Body of pancreas (tissue), 4 donors: Measurements from ENCODE around the gene C19orf18. TPM values are rescaled to one million over a fixed set of nuclear protein-coding genes. Genes with fewer than 3 reads are reported as not detected.
"Not testable (repeated sequence)": the region's sequence is repeated elsewhere in the genome, so short reads cannot be mapped to it uniquely, and the experiment has no call there.

Source experiments
- ATAC-seq: fragments of 150-250 bp; one replicate; pipeline ENCODE4 v1.9.1; 2016
- DNase-seq, 4 donors: peaks; one replicate each; pipeline ENCODE4 v3.0.0-alpha.2; 2019
- H3K27ac ChIP-seq, 4 donors: fragments of 200-600 bp; sonication (generic); 1 replicate in 3 of 4; 2 replicates in 1 of 4; pipeline versions ENCODE4 v1.5.1 to v1.6.1; 2016 to 2019; ENCODE audit warnings: mild to moderate bottlenecking in 1 of 4, mixed read lengths in 1 of 4, moderate library complexity in 1 of 4
- H3K27me3 ChIP-seq, 2 donors: fragments of 200-600 bp; sonication (generic); one replicate each; pipeline ENCODE4 v1.6.0; 2016; ENCODE audit warnings: mild to moderate bottlenecking in 1 of 2
- H3K36me3 ChIP-seq, 2 donors: fragments of 200-600 bp; sonication (generic); replicated peaks in 1 of 2; 2 replicates each; pipeline ENCODE4 v1.5.1; 2016; ENCODE audit warnings: low read depth in 2 of 2; ENCODE audit not compliant: insufficient read depth in 1 of 2
- H3K4me1 ChIP-seq: fragments of 200-600 bp; sonication (generic); one replicate; pipeline ENCODE4 v1.6.0; 2016
- H3K4me3 ChIP-seq, 2 donors: fragments of 200-600 bp; sonication (generic); 1 replicate in 1 of 2; 2 replicates in 1 of 2; pipeline ENCODE4 v1.5.1; 2016 to 2019
- H3K9me3 ChIP-seq, 3 donors: fragments of 200-600 bp; sonication (generic); 1 replicate in 2 of 3; 2 replicates in 1 of 3; pipeline ENCODE4 v1.5.1; 2016
- POLR2A ChIP-seq, 3 donors: fragments of 450-650 bp; IDR thresholded peaks; one replicate each; pipeline ENCODE4 v1.6.1; 2016; ENCODE audit warnings: antibody characterized with exemption in 3 of 3, mild to moderate bottlenecking in 2 of 3
- WGBS, 2 donors: methylation state at CpG; one replicate each; pipeline ENCODE4 v1.1.5; 2017; 5-methylcytosine and 5-hydroxymethylcytosine counted together
- intact Hi-C: fragments of 100-400 bp; cut with DNase I; formaldehyde crosslinking; loops from one replicate; pipeline ENCODE4 v1.15.1; 2023
- total RNA-seq, 2 donors: library from RNA; depleted of rRNA; stranded (reverse); fragments of >200 nt; gene quantifications; one replicate each; pipeline ENCODE4 v1.1.0, GENCODE V29; 2016
- TF ChIP-seq, protein P1 (sequence below), 7 experiments: fragments of 450-650 bp in 4 of 7; fragments of 200-600 bp in 3 of 7; sonication (generic) in 3 of 7; IDR thresholded peaks; one replicate each; pipeline ENCODE4 v1.5.1; 2016 to 2019; ENCODE audit warnings: antibody characterized with exemption in 7 of 7

Gene C19orf18
- total RNA-seq, 2 donors from 2014 or later, result 1.3 TPM; not detected in 1

DNA sequence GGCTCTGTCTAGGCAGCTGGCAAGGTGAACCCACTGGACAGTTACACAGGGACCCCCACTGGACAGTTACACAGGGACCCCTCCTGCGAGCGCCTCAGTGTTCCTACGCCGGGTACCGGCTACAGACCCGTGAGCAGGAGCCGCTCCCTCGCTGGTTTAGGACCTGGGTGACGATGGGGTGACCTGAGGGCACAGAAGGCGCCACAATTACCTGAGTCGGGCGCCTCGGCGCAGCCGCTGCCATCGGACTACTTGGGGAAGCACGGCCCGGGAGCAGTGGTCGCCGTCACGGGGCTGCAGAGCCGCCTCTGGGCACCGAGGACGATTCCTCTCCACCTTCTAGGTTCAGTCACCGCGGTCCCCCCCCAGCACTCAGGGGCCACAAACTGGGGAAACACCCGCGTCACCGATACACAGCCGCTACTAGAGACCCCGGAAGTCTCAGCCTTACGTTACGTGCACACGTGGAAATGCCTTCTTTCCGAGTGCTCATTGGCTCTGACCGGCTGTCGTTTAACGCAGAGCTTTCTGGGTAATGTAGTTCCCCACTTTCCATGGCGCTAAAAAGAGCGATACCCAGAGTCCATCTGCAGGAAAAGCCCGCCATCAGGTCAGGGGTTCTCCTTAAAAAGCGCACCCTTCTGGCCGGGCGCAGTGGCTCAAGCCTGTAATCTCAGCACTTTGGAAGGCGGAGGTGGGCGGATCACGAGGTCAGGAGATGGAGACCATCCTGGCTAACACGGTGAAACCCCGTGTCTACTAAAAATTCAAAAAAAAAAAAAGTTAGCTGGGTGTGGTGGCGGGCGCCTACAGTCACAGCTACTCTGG lies 58.0 kb downstream of the C19orf18 start, which contains the start of gene ZNF417:
Gene ZNF417 (minus strand): TSS at position 425 of the 828 bp plus-strand sequence. CDS start 181 bp downstream, at position 244.
- peaks cover 14% of the 10 kb centered on the region for H3K4me1 ChIP-seq
- TF ChIP-seq POLR2A (IDR thresholded peaks at IDR 0.05), result peak in 2 of 3 donors; percentile 70 to 72
- TF ChIP-seq, protein P1, sequence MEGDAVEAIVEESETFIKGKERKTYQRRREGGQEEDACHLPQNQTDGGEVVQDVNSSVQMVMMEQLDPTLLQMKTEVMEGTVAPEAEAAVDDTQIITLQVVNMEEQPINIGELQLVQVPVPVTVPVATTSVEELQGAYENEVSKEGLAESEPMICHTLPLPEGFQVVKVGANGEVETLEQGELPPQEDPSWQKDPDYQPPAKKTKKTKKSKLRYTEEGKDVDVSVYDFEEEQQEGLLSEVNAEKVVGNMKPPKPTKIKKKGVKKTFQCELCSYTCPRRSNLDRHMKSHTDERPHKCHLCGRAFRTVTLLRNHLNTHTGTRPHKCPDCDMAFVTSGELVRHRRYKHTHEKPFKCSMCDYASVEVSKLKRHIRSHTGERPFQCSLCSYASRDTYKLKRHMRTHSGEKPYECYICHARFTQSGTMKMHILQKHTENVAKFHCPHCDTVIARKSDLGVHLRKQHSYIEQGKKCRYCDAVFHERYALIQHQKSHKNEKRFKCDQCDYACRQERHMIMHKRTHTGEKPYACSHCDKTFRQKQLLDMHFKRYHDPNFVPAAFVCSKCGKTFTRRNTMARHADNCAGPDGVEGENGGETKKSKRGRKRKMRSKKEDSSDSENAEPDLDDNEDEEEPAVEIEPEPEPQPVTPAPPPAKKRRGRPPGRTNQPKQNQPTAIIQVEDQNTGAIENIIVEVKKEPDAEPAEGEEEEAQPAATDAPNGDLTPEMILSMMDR (IDR thresholded peaks at IDR 0.05), result peak in 4 of 7 experiments; percentile 13 to 27 (median 23)
- H3K27ac ChIP-seq, result peak within 1 kb of the TSS; percentile 50 to 80 (median 68)
- peaks cover 0 to 21% (median 0%) of the 10 kb centered on the region in 3 donors for H3K9me3 ChIP-seq
- H3K27me3 ChIP-seq, H3K36me3 ChIP-seq, intact Hi-C loops: not testable (repeated sequence)
- peak; percentile 99 for ATAC-seq
- DNase-seq, result peak; percentile 79 to 93 (median 84)
- H3K4me3 ChIP-seq, result peak within 1 kb of the TSS; percentile 55 to 90
- WGBS, 2 donors, result 0% methylated on average over 8 to 50 of the region's 51 CpGs

DNA sequence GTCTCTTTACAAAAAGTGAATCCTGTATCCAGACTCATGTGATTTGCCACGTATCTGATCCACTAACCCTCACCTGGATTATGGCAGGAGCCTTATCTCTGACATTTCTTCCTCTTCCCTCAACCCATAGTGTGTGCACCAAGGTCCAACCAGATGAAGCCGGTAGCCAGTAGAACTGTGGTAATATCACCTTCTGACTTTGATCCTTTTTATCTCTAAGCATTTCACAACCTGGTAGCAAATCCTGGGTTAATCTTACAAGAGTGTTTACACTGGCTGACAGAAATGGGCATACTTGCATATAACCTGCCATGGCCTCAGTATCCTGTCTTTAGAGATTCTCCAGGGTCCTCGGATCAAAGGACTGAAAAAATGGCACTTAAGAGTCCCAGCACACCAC lies 59.8 kb downstream of the C19orf18 start:
- no peak for TF ChIP-seq POLR2A (IDR thresholded peaks at IDR 0.05)
- intact Hi-C loops, result no loop called here
- no peak for DNase-seq
- ATAC-seq, result no peak
- 62 to 66% methylated on average over 3 of the region's 3 CpGs for WGBS, 2 donors
- Histone ChIP-seq H3K4me1 (peaks cover 14% of the 10 kb centered on the region), H3K27me3 (no peaks in the 10 kb centered on the region), H3K36me3 (peaks cover 12 to 13% of the 10 kb centered on the region in 2 donors), H3K4me3 (no peak overlapping the region), H3K9me3 (peaks cover 0 to 27% (median 0%) of the 10 kb centered on the region in 3 donors), H3K27ac (no peak overlapping the region)

Other genes with a start within 250 kb of the C19orf18 start
- gene ZNF671, start 246.9 kb downstream of the C19orf18 start, total RNA-seq, result 1 to 10 TPM; 2.1 to 3.3 TPM
- 1 to 10 TPM; 4.3 to 8.8 TPM for gene ZNF776, start 227.7 kb downstream of the C19orf18 start, total RNA-seq
- gene ZNF586, start 204.9 kb downstream of the C19orf18 start, total RNA-seq, result 10 to 100 TPM in 1 of 2 donors, 1 to 10 TPM in 1; 4.2 to 33.6 TPM
- gene ZNF552, start 159.6 kb downstream of the C19orf18 start, total RNA-seq, result 10 to 100 TPM in 1 of 2 donors, 1 to 10 TPM in 1; 9.6 to 71.5 TPM
- gene ZNF587B, start 144.2 kb downstream of the C19orf18 start, total RNA-seq, result 10 to 100 TPM; 18.7 to 36.6 TPM
- gene ZNF587, start 124.7 kb downstream of the C19orf18 start, total RNA-seq, result 10 to 100 TPM; 13.7 to 20.1 TPM
- 10 to 100 TPM in 1 of 2 donors, 1 to 10 TPM in 1; 6.5 to 30.7 TPM for gene ZNF814, start 85.5 kb downstream of the C19orf18 start, total RNA-seq
- 1 to 10 TPM; 7.3 to 7.6 TPM for gene ZNF417, start 57.9 kb downstream of the C19orf18 start, total RNA-seq
- gene ZNF418, start 39.1 kb downstream of the C19orf18 start, total RNA-seq, result 10 to 100 TPM in 1 of 2 donors, 1 to 10 TPM in 1; 2.6 to 15.3 TPM
- gene ZNF256, start 26.8 kb downstream of the C19orf18 start, total RNA-seq, result 1 to 10 TPM; 3.6 to 6.9 TPM
- gene ZNF606, start 28.3 kb upstream of the C19orf18 start, total RNA-seq, result 10 to 100 TPM; 11.7 to 21.4 TPM
- not detected for gene ZSCAN1, start 59.5 kb upstream of the C19orf18 start, total RNA-seq
- gene ZNF135, start 84.7 kb upstream of the C19orf18 start, total RNA-seq, result 1 to 10 TPM; 3.9 to 4.9 TPM
- gene ZSCAN18, start 123.7 kb upstream of the C19orf18 start, total RNA-seq, result 10 to 100 TPM; 37.4 to 43.2 TPM
- 1 to 10 TPM; 2.6 to 4.6 TPM for gene ZNF329, start 176.3 kb upstream of the C19orf18 start, total RNA-seq
- 10 to 100 TPM; 15.6 to 31.6 TPM for gene ZNF274, start 208.5 kb upstream of the C19orf18 start, total RNA-seq